Natural killer cell (primary cell): ENCODE measurements around the gene GPRIN1. TPM values are rescaled to one million over a fixed set of nuclear protein-coding genes. Genes with fewer than 3 reads are reported as not detected.

Source experiments
- ATAC-seq, 3 donors: fragments of 150-1000 bp in 2 of 3; fragments of 200-7000 bp in 1 of 3; cut with Tn5 transposase; 1 replicate in 1 of 3; 2 replicates in 2 of 3; pipeline ENCODE4 v1.10.0; 2021; ENCODE audit warnings: mild to moderate bottlenecking in 2 of 3, moderate library complexity in 2 of 3
- DNase-seq, 2 donors: peaks; one replicate each; pipeline versions ENCODE4 v3.0.0 to v3.0.0-alpha.2; 2013 to 2021; ENCODE audit warnings: mixed read lengths in 1 of 2
- H3K27ac ChIP-seq: one replicate; pipeline ENCODE4 v1.5.1; 2013; ENCODE audit warnings: mild to moderate bottlenecking, low read length
- H3K27me3 ChIP-seq: one replicate; pipeline ENCODE4 v1.6.1; 2013; ENCODE audit warnings: low read length; ENCODE audit not compliant: control insufficient read depth, insufficient read depth
- H3K36me3 ChIP-seq: one replicate; pipeline ENCODE4 v1.6.1; 2013; ENCODE audit warnings: low read length; ENCODE audit not compliant: control insufficient read depth, insufficient read depth
- H3K4me1 ChIP-seq: one replicate; pipeline ENCODE4 v1.6.1; 2013; ENCODE audit warnings: low read length; ENCODE audit not compliant: control insufficient read depth, insufficient read depth
- H3K4me3 ChIP-seq: one replicate; pipeline ENCODE4 v1.5.1; 2013; ENCODE audit warnings: low read length
- H3K9me3 ChIP-seq: one replicate; pipeline ENCODE4 v1.6.1; 2013; ENCODE audit warnings: low read length; ENCODE audit not compliant: control insufficient read depth, insufficient read depth
- H3K27ac Mint-ChIP-seq, 2 donors: one replicate each; pipeline ENCODE4 v1.8.0; 2022; ENCODE audit warnings: mild to moderate bottlenecking in 2 of 2, mixed read lengths in 2 of 2, moderate library complexity in 1 of 2
- H3K27me3 Mint-ChIP-seq, 2 donors: one replicate each; pipeline ENCODE4 v1.8.0; 2022; ENCODE audit warnings: low read depth in 2 of 2, mixed read lengths in 2 of 2
- H3K36me3 Mint-ChIP-seq: one replicate; pipeline ENCODE4 v1.8.0; 2022; ENCODE audit warnings: mixed read lengths
- H3K4me1 Mint-ChIP-seq, 2 donors: one replicate each; pipeline ENCODE4 v1.8.0; 2022; ENCODE audit warnings: mixed read lengths in 2 of 2
- H3K4me3 Mint-ChIP-seq: one replicate; pipeline ENCODE4 v1.8.0; 2022; ENCODE audit warnings: mild to moderate bottlenecking, moderate library complexity, mixed read lengths
- H3K9me3 Mint-ChIP-seq, 2 donors: one replicate each; pipeline ENCODE4 v1.8.0; 2022; ENCODE audit warnings: mixed read lengths in 2 of 2
- CTCF ChIP-seq: fragments of 200-600 bp; IDR thresholded peaks from one replicate; pipeline ENCODE4 v1.8.0; 2022; ENCODE audit warnings: antibody characterized with exemption
- WGBS: methylation state at CpG from one replicate; pipeline ENCODE4 v1.1.7; 2013; ENCODE audit warnings: missing lambda C conversion rate; ENCODE audit not compliant: insufficient coverage; 5-methylcytosine and 5-hydroxymethylcytosine counted together
- intact Hi-C: fragments of 100-400 bp; cut with micrococcal nuclease; formaldehyde crosslinking; loops from one replicate; pipeline ENCODE4 v1.14.2; 2022
- total RNA-seq, 4 donors: library from RNA; stranded (reverse); fragments of 120-200 nt in 1 of 4; gene quantifications; one replicate each; pipeline versions ENCODE4 v1.2.3 to v1.2.4, GENCODE V29; 2013 to 2022

GPRIN1 gene
- total RNA-seq, 3 donors from 2014 or later (not counting 1 experiment from before 2014, with no cell fraction given): 0.92 to 1.5 (median 1.3) TPM

- Histone ChIP-seq H3K27me3 (peaks cover 8% of the 10 kb centered on the region), H3K36me3 (no peaks in the 10 kb centered on the region), H3K27ac (no peak overlapping the region), H3K4me1 (peaks cover 4% of the 10 kb centered on the region), H3K4me3 (no peak overlapping the region), H3K9me3 (no peaks in the 10 kb centered on the region)
- no peak for DNase-seq
- Mint-ChIP-seq H3K27ac (no peak overlapping the region), H3K27me3 (peaks cover 24 to 32% of the 10 kb centered on the region in 2 donors), H3K4me1 (peaks cover 0 to 7% of the 10 kb centered on the region in 2 donors), H3K4me3 (no peak overlapping the region), H3K9me3 (no peaks in the 10 kb centered on the region), H3K36me3 (no peaks in the 10 kb centered on the region)
- ATAC-seq: no peak
- no peak for TF ChIP-seq CTCF
- 85% methylated on average over 3 of the region's 3 CpGs for WGBS
- intact Hi-C loops: no loop called here
Measured at GRCh38 chr5:176638437-176638836, 28.5 kb upstream of the GPRIN1 start.

GRCh38 chr5:176637556-176637955 lies 27.6 kb upstream of the GPRIN1 start:
- Histone ChIP-seq H3K36me3 (no peaks in the 10 kb centered on the region), H3K4me3 (no peak overlapping the region), H3K27ac (no peak overlapping the region), H3K27me3 (peaks cover 8% of the 10 kb centered on the region), H3K9me3 (no peaks in the 10 kb centered on the region), H3K4me1 (peaks cover 4% of the 10 kb centered on the region)
- no peaks in the 10 kb centered on the region for H3K36me3 Mint-ChIP-seq
- H3K4me3 Mint-ChIP-seq: no peak overlapping the region
- no peak overlapping the region for H3K27ac Mint-ChIP-seq
- no peaks in the 10 kb centered on the region for H3K9me3 Mint-ChIP-seq
- 73% methylated on average over 4 of the region's 4 CpGs for WGBS
- DNase-seq: no peak
- no peak for TF ChIP-seq CTCF
- no peak for ATAC-seq
- H3K4me1 Mint-ChIP-seq: peaks cover 0 to 8% of the 10 kb centered on the region in 2 donors
- peaks cover 26 to 41% of the 10 kb centered on the region in 2 donors for H3K27me3 Mint-ChIP-seq
- intact Hi-C loops: no loop called here

- no peak overlapping the region for H3K27ac Mint-ChIP-seq
- DNase-seq (no peak), ATAC-seq (no peak)
- no peak overlapping the region for H3K4me3 Mint-ChIP-seq
- Histone ChIP-seq H3K9me3 (no peaks in the 10 kb centered on the region), H3K4me1 (peaks cover 4% of the 10 kb centered on the region), H3K27me3 (peaks cover 11% of the 10 kb centered on the region), H3K4me3 (no peak overlapping the region), H3K36me3 (no peaks in the 10 kb centered on the region), H3K27ac (no peak overlapping the region)
- 83% methylated on average over 9 of the region's 9 CpGs for WGBS
- H3K36me3 Mint-ChIP-seq: no peaks in the 10 kb centered on the region
- peaks cover 0 to 8% of the 10 kb centered on the region in 2 donors for H3K4me1 Mint-ChIP-seq
- TF ChIP-seq CTCF: no peak
- no peaks in the 10 kb centered on the region for H3K9me3 Mint-ChIP-seq
- intact Hi-C loops: no loop called here
- peaks cover 31 to 49% of the 10 kb centered on the region in 2 donors for H3K27me3 Mint-ChIP-seq
Measured at GRCh38 chr5:176636426-176636825, 26.5 kb upstream of the GPRIN1 start.

GRCh38 chr5:176633598-176633997 lies 23.6 kb upstream of the GPRIN1 start:
- peaks cover 46 to 61% of the 10 kb centered on the region in 2 donors for H3K27me3 Mint-ChIP-seq
- Histone ChIP-seq H3K4me1 (peaks cover 19% of the 10 kb centered on the region), H3K27me3 (peaks cover 28% of the 10 kb centered on the region), H3K27ac (no peak overlapping the region), H3K4me3 (no peak overlapping the region), H3K9me3 (no peaks in the 10 kb centered on the region), H3K36me3 (no peaks in the 10 kb centered on the region)
- TF ChIP-seq CTCF: no peak
- no peak for DNase-seq
- 13% methylated on average over 6 of the region's 6 CpGs for WGBS
- H3K4me1 Mint-ChIP-seq: peaks cover under 1 to 16% of the 10 kb centered on the region in 2 donors
- H3K36me3 Mint-ChIP-seq: no peaks in the 10 kb centered on the region
- H3K9me3 Mint-ChIP-seq: no peaks in the 10 kb centered on the region
- ATAC-seq: no peak
- H3K4me3 Mint-ChIP-seq: no peak overlapping the region
- no peak overlapping the region for H3K27ac Mint-ChIP-seq
- intact Hi-C loops: no loop called here
